ENCODE data around the gene DOP1A.

Gene DOP1A

GRCh38 chr6:83098589-83098988, 31.1 kb downstream of the DOP1A start:
- Histone ChIP-seq H3K27ac (ENCODE audit: low read depth, low read length) (no peak overlapping the region), H3K4me3 (ENCODE audit: low read depth in 1 of 5, low read length in 5 of 5) (no peak overlapping the region), H3K4me1 (ENCODE audit: control insufficient read depth in 5 of 5, insufficient read depth in 5 of 5, low read length in 5 of 5) (no peaks in the 10 kb centered on the region), H3K9me3 (ENCODE audit: control insufficient read depth in 5 of 5, low read length in 5 of 5) (no peaks in the 10 kb centered on the region), H3K9ac (ENCODE audit: low read length in 5 of 5) (no peak overlapping the region), H3K36me3 (ENCODE audit: control insufficient read depth in 5 of 5, insufficient read depth in 5 of 5, low read length in 5 of 5) (peaks cover 4 to 20% (median 8%) of the 10 kb centered on the region in 5 donors), H3K27me3 (ENCODE audit: control insufficient read depth in 5 of 5, insufficient read depth in 4 of 5, low read length in 5 of 5) (no peaks in the 10 kb centered on the region)

- H3K9ac ChIP-seq (ENCODE audit: low read length in 5 of 5), result no peak overlapping the region
- peaks cover 8 to 38% (median 21%) of the 10 kb centered on the region in 5 donors for H3K36me3 ChIP-seq (ENCODE audit: control insufficient read depth in 5 of 5, insufficient read depth in 5 of 5, low read length in 5 of 5)
- H3K4me1 ChIP-seq (ENCODE audit: control insufficient read depth in 5 of 5, insufficient read depth in 5 of 5, low read length in 5 of 5), result no peaks in the 10 kb centered on the region
- H3K27me3 ChIP-seq (ENCODE audit: control insufficient read depth in 5 of 5, insufficient read depth in 4 of 5, low read length in 5 of 5), result no peaks in the 10 kb centered on the region
- H3K27ac ChIP-seq (ENCODE audit: low read depth, low read length), result no peak overlapping the region
- H3K9me3 ChIP-seq (ENCODE audit: control insufficient read depth in 5 of 5, low read length in 5 of 5), result no peaks in the 10 kb centered on the region
- H3K4me3 ChIP-seq (ENCODE audit: low read depth in 1 of 5, low read length in 5 of 5), result no peak overlapping the region
Measured at GRCh38 chr6:83108378-83108777, 40.9 kb downstream of the DOP1A start.

GRCh38 chr6:83113258-83113657, 45.8 kb downstream of the DOP1A start:
- Histone ChIP-seq H3K9me3 (ENCODE audit: control insufficient read depth in 5 of 5, low read length in 5 of 5) (no peaks in the 10 kb centered on the region), H3K27ac (ENCODE audit: low read depth, low read length) (no peak overlapping the region), H3K4me3 (ENCODE audit: low read depth in 1 of 5, low read length in 5 of 5) (no peak overlapping the region), H3K27me3 (ENCODE audit: control insufficient read depth in 5 of 5, insufficient read depth in 4 of 5, low read length in 5 of 5) (no peaks in the 10 kb centered on the region), H3K36me3 (ENCODE audit: control insufficient read depth in 5 of 5, insufficient read depth in 5 of 5, low read length in 5 of 5) (peaks cover 8 to 24% (median 21%) of the 10 kb centered on the region in 5 donors), H3K4me1 (ENCODE audit: control insufficient read depth in 5 of 5, insufficient read depth in 5 of 5, low read length in 5 of 5) (peaks cover 0 to 5% (median 0%) of the 10 kb centered on the region in 5 donors), H3K9ac (ENCODE audit: low read length in 5 of 5) (no peak overlapping the region)

GRCh38 chr6:83114164-83114563, 46.7 kb downstream of the DOP1A start:
- Histone ChIP-seq H3K9ac (ENCODE audit: low read length in 5 of 5) (no peak overlapping the region), H3K4me3 (ENCODE audit: low read depth in 1 of 5, low read length in 5 of 5) (no peak overlapping the region), H3K27me3 (ENCODE audit: control insufficient read depth in 5 of 5, insufficient read depth in 4 of 5, low read length in 5 of 5) (no peaks in the 10 kb centered on the region), H3K36me3 (ENCODE audit: control insufficient read depth in 5 of 5, insufficient read depth in 5 of 5, low read length in 5 of 5) (peaks cover 8 to 22% (median 18%) of the 10 kb centered on the region in 5 donors), H3K27ac (ENCODE audit: low read depth, low read length) (no peak overlapping the region), H3K9me3 (ENCODE audit: control insufficient read depth in 5 of 5, low read length in 5 of 5) (no peaks in the 10 kb centered on the region), H3K4me1 (ENCODE audit: control insufficient read depth in 5 of 5, insufficient read depth in 5 of 5, low read length in 5 of 5) (peaks cover 0 to 5% (median 0%) of the 10 kb centered on the region in 5 donors)

GRCh38 chr6:83117802-83118201, 50.3 kb downstream of the DOP1A start:
- no peaks in the 10 kb centered on the region for H3K27me3 ChIP-seq (ENCODE audit: control insufficient read depth in 5 of 5, insufficient read depth in 4 of 5, low read length in 5 of 5)
- H3K9ac ChIP-seq (ENCODE audit: low read length in 5 of 5), result no peak overlapping the region
- no peak overlapping the region for H3K27ac ChIP-seq (ENCODE audit: low read depth, low read length)
- no peak overlapping the region for H3K4me3 ChIP-seq (ENCODE audit: low read depth in 1 of 5, low read length in 5 of 5)
- H3K36me3 ChIP-seq (ENCODE audit: control insufficient read depth in 5 of 5, insufficient read depth in 5 of 5, low read length in 5 of 5), result peaks cover 4 to 18% (median 12%) of the 10 kb centered on the region in 5 donors
- H3K9me3 ChIP-seq (ENCODE audit: control insufficient read depth in 5 of 5, low read length in 5 of 5), result no peaks in the 10 kb centered on the region
- peaks cover 0 to 5% (median 0%) of the 10 kb centered on the region in 5 donors for H3K4me1 ChIP-seq (ENCODE audit: control insufficient read depth in 5 of 5, insufficient read depth in 5 of 5, low read length in 5 of 5)

GRCh38 chr6:83119742-83120300, 52.4 kb downstream of the DOP1A start:
- no peak overlapping the region for H3K9ac ChIP-seq (ENCODE audit: low read length in 5 of 5)
- peaks cover 18 to 34% (median 23%) of the 10 kb centered on the region in 5 donors for H3K36me3 ChIP-seq (ENCODE audit: control insufficient read depth in 5 of 5, insufficient read depth in 5 of 5, low read length in 5 of 5)
- no peaks in the 10 kb centered on the region for H3K9me3 ChIP-seq (ENCODE audit: control insufficient read depth in 5 of 5, low read length in 5 of 5)
- H3K27me3 ChIP-seq (ENCODE audit: control insufficient read depth in 5 of 5, insufficient read depth in 4 of 5, low read length in 5 of 5), result no peaks in the 10 kb centered on the region
- peaks cover 0 to 5% (median 0%) of the 10 kb centered on the region in 5 donors for H3K4me1 ChIP-seq (ENCODE audit: control insufficient read depth in 5 of 5, insufficient read depth in 5 of 5, low read length in 5 of 5)
- no peak overlapping the region for H3K27ac ChIP-seq (ENCODE audit: low read depth, low read length)
- no peak overlapping the region for H3K4me3 ChIP-seq (ENCODE audit: low read depth in 1 of 5, low read length in 5 of 5)

- peaks cover 57 to 64% (median 59%) of the 10 kb centered on the region in 5 donors for H3K36me3 ChIP-seq (ENCODE audit: control insufficient read depth in 5 of 5, insufficient read depth in 5 of 5, low read length in 5 of 5)
Measured at GRCh38 chr6:83124553-83124952, 57.1 kb downstream of the DOP1A start.

GRCh38 chr6:83125425-83125824, 58.0 kb downstream of the DOP1A start:
- Histone ChIP-seq H3K9ac (ENCODE audit: low read length in 5 of 5) (no peak overlapping the region), H3K9me3 (ENCODE audit: control insufficient read depth in 5 of 5, low read length in 5 of 5) (no peaks in the 10 kb centered on the region), H3K4me3 (ENCODE audit: low read depth in 1 of 5, low read length in 5 of 5) (no peak overlapping the region), H3K27ac (ENCODE audit: low read depth, low read length) (no peak overlapping the region), H3K36me3 (ENCODE audit: control insufficient read depth in 5 of 5, insufficient read depth in 5 of 5, low read length in 5 of 5) (peaks cover 62 to 68% (median 65%) of the 10 kb centered on the region in 5 donors), H3K4me1 (ENCODE audit: control insufficient read depth in 5 of 5, insufficient read depth in 5 of 5, low read length in 5 of 5) (no peaks in the 10 kb centered on the region), H3K27me3 (ENCODE audit: control insufficient read depth in 5 of 5, insufficient read depth in 4 of 5, low read length in 5 of 5) (no peaks in the 10 kb centered on the region)

More at GRCh38 chr6:83124553-83124952, 57.1 kb downstream of the DOP1A start:
- H3K9me3 ChIP-seq (ENCODE audit: control insufficient read depth in 5 of 5, low read length in 5 of 5), result no peaks in the 10 kb centered on the region
- H3K9ac ChIP-seq (ENCODE audit: low read length in 5 of 5), result no peak overlapping the region
- H3K27me3 ChIP-seq (ENCODE audit: control insufficient read depth in 5 of 5, insufficient read depth in 4 of 5, low read length in 5 of 5), result no peaks in the 10 kb centered on the region
- no peaks in the 10 kb centered on the region for H3K4me1 ChIP-seq (ENCODE audit: control insufficient read depth in 5 of 5, insufficient read depth in 5 of 5, low read length in 5 of 5)
- no peak overlapping the region for H3K4me3 ChIP-seq (ENCODE audit: low read depth in 1 of 5, low read length in 5 of 5)
- no peak overlapping the region for H3K27ac ChIP-seq (ENCODE audit: low read depth, low read length)

- no peaks in the 10 kb centered on the region for H3K27me3 ChIP-seq (ENCODE audit: control insufficient read depth in 5 of 5, insufficient read depth in 4 of 5, low read length in 5 of 5)
- peaks cover 59 to 73% (median 65%) of the 10 kb centered on the region in 5 donors for H3K36me3 ChIP-seq (ENCODE audit: control insufficient read depth in 5 of 5, insufficient read depth in 5 of 5, low read length in 5 of 5)
- H3K27ac ChIP-seq (ENCODE audit: low read depth, low read length), result no peak overlapping the region
- no peak overlapping the region for H3K4me3 ChIP-seq (ENCODE audit: low read depth in 1 of 5, low read length in 5 of 5)
- H3K9ac ChIP-seq (ENCODE audit: low read length in 5 of 5), result no peak overlapping the region
- no peaks in the 10 kb centered on the region for H3K4me1 ChIP-seq (ENCODE audit: control insufficient read depth in 5 of 5, insufficient read depth in 5 of 5, low read length in 5 of 5)
- H3K9me3 ChIP-seq (ENCODE audit: control insufficient read depth in 5 of 5, low read length in 5 of 5), result no peaks in the 10 kb centered on the region
Measured at GRCh38 chr6:83126223-83126622, 58.8 kb downstream of the DOP1A start.

- H3K36me3 ChIP-seq (ENCODE audit: control insufficient read depth in 5 of 5, insufficient read depth in 5 of 5, low read length in 5 of 5), result peaks cover 62 to 74% (median 67%) of the 10 kb centered on the region in 5 donors
- H3K9ac ChIP-seq (ENCODE audit: low read length in 5 of 5), result no peak overlapping the region
- H3K27me3 ChIP-seq (ENCODE audit: control insufficient read depth in 5 of 5, insufficient read depth in 4 of 5, low read length in 5 of 5), result no peaks in the 10 kb centered on the region
- no peaks in the 10 kb centered on the region for H3K9me3 ChIP-seq (ENCODE audit: control insufficient read depth in 5 of 5, low read length in 5 of 5)
- no peaks in the 10 kb centered on the region for H3K4me1 ChIP-seq (ENCODE audit: control insufficient read depth in 5 of 5, insufficient read depth in 5 of 5, low read length in 5 of 5)
- H3K4me3 ChIP-seq (ENCODE audit: low read depth in 1 of 5, low read length in 5 of 5), result no peak overlapping the region
- no peak overlapping the region for H3K27ac ChIP-seq (ENCODE audit: low read depth, low read length)
Measured at GRCh38 chr6:83126807-83127206, 59.3 kb downstream of the DOP1A start.
